ENCODE data around the gene CHST11. TPM values are rescaled to one million over a fixed set of nuclear protein-coding genes. Genes with fewer than 3 reads are reported as not detected.
A peak's percentile ranks its signal among the peaks of the same experiment; 100 is the strongest.

Gene CHST11
- total RNA-seq = 4.7 TPM
- 10.0 TPM for polyA plus RNA-seq

DNA sequence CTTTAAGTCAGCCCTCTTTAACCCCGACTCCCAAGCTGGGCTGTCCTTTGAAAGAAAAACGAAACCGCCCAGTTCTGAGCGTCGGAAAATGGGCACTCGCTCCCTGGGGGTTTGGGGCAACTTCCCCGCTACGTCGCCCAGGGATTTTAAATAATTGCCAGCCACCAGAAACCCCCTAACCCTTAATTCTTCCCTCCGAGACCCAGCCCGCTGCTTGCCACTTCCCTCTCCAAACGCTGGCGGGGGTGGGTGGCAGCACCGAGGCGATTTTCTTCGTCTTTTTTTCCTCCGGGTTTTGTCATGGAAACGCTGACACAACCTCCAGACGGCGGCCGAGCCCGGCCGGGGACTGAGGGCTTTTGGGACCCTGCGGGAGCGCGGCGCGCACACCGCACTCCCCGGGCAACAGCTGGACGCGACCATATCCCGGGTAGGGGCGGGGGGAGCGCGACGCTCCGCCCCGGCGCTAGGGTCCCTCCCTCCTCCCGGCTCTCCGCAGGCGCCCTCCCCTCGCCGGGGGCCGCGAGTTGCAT, at the start of gene CHST11:
CHST11 (plus strand) TSS at position 532 of the 533 bp plus-strand sequence.
- WGBS = under 1% methylated on average over 47 of the region's 47 CpGs
- H3K36me3 ChIP-seq (ENCODE audit: insufficient read depth) = no peaks in the 10 kb centered on the region
- peak within 1 kb of the TSS; percentile 87 for H3K4me3 ChIP-seq (ENCODE audit: low read depth, low read length)

GRCh38 chr12:104407438-104407837, 49.3 kb upstream of the CHST11 start:
- H3K36me3 ChIP-seq (ENCODE audit: insufficient read depth) = no peaks in the 10 kb centered on the region
- no peaks in the 10 kb centered on the region for H3K4me1 ChIP-seq (ENCODE audit: insufficient read depth)
- no peak overlapping the region for H3K4me3 ChIP-seq (ENCODE audit: low read depth, low read length)
- no peak overlapping the region for H3K27ac ChIP-seq (ENCODE audit: low read depth)
- no peak for DNase-seq (ENCODE audit: extremely low spot score)
- 86% methylated on average over 5 of the region's 5 CpGs for WGBS

More for the DNA sequence above, at the start of gene CHST11:
- H3K4me1 ChIP-seq (ENCODE audit: insufficient read depth) = peaks cover 1% of the 10 kb centered on the region
- DNase-seq (ENCODE audit: extremely low spot score) = peak; percentile 55
- peak within 1 kb of the TSS; percentile 63 for H3K27ac ChIP-seq (ENCODE audit: low read depth)

DNA sequence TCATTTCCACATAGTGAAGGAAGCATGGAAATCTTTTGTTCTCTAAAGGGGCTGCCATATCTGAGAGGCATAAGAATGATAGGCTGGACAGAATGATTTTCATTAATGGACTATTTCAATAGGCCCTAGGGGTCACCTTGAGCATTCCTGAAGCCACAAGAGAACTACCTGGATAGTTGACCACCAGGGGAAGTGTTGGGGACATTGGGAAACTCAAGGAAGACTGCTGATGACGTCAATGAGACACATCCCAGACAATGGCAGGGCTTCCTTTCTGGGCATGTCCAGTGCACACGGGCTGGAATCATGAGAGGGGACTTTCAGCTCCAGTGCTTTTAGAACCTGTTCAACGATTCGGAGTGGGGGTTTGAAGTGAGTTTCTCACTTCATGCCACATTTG, 48.8 kb upstream of the CHST11 start:
- Histone ChIP-seq H3K27ac (ENCODE audit: low read depth) (no peak overlapping the region), H3K36me3 (ENCODE audit: insufficient read depth) (no peaks in the 10 kb centered on the region), H3K4me1 (ENCODE audit: insufficient read depth) (no peaks in the 10 kb centered on the region), H3K4me3 (ENCODE audit: low read depth, low read length) (no peak overlapping the region)
- WGBS = 59% methylated on average over 4 of the region's 4 CpGs
- DNase-seq (ENCODE audit: extremely low spot score) = no peak

- Histone ChIP-seq H3K4me3 (ENCODE audit: low read depth, low read length) (no peak overlapping the region), H3K4me1 (ENCODE audit: insufficient read depth) (no peaks in the 10 kb centered on the region), H3K27ac (ENCODE audit: low read depth) (no peak overlapping the region), H3K36me3 (ENCODE audit: insufficient read depth) (no peaks in the 10 kb centered on the region)
- DNase-seq (ENCODE audit: extremely low spot score) = no peak
These were observed 46.4 kb upstream of the CHST11 start for GRCh38 chr12:104410326-104410725.

- no peaks in the 10 kb centered on the region for H3K36me3 ChIP-seq (ENCODE audit: insufficient read depth)
- WGBS = 96% methylated on average over 1 of the region's 1 CpG
- no peak overlapping the region for H3K27ac ChIP-seq (ENCODE audit: low read depth)
- no peak for DNase-seq (ENCODE audit: extremely low spot score)
- no peaks in the 10 kb centered on the region for H3K4me1 ChIP-seq (ENCODE audit: insufficient read depth)
- H3K4me3 ChIP-seq (ENCODE audit: low read depth, low read length) = no peak overlapping the region
These were observed 46.0 kb upstream of the CHST11 start for GRCh38 chr12:104410786-104411185.

DNA sequence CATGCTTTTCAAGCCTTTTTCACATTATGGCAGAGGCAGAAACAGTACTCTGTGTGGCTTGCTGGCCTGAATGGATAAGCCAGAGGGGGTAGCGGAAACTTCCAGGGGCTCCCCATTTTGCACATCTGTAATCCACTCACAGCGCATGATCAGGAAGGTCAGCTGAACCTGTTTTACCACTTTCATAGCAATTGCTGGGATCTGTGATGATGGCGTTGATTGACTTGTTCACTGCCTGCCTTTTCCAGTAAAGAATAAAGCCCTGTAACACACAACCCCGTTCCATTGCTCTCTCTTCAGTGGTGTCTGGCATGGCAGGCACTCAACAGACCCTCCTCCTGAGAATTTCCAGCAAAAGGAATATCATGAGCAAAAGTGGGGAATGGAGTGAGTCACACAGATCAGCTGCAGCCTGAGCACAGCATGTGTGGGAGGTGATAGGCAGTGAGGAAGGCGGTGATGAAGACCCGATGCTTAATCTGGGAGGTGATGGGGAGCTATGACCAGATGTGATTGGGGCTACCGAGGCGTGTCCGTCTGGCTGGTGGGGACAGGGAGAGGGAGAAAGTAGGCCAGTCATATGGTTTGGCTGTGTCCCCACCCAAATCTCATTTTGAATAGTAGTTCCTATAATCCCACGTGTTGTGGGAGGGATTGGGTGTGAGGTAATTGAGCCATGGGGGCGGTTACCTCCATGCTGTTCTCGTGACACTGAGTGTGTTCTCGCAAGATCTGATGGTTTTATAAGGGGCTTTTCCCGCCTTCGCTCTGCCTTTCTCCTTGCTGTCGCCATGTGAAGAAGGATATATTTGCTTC, 44.7 kb upstream of the CHST11 start:
- no peaks in the 10 kb centered on the region for H3K36me3 ChIP-seq (ENCODE audit: insufficient read depth)
- no peaks in the 10 kb centered on the region for H3K4me1 ChIP-seq (ENCODE audit: insufficient read depth)
- no peak overlapping the region for H3K27ac ChIP-seq (ENCODE audit: low read depth)
- 85% methylated on average over 16 of the region's 16 CpGs for WGBS
- no peak for DNase-seq (ENCODE audit: extremely low spot score)
- H3K4me3 ChIP-seq (ENCODE audit: low read depth, low read length) = no peak overlapping the region

- no peak overlapping the region for H3K4me3 ChIP-seq (ENCODE audit: low read depth, low read length)
- H3K4me1 ChIP-seq (ENCODE audit: insufficient read depth) = no peaks in the 10 kb centered on the region
- WGBS = 71% methylated on average over 8 of the region's 8 CpGs
- H3K36me3 ChIP-seq (ENCODE audit: insufficient read depth) = no peaks in the 10 kb centered on the region
- H3K27ac ChIP-seq (ENCODE audit: low read depth) = no peak overlapping the region
- no peak for DNase-seq (ENCODE audit: extremely low spot score)
These were observed 44.1 kb upstream of the CHST11 start for GRCh38 chr12:104412681-104413080.

DNA sequence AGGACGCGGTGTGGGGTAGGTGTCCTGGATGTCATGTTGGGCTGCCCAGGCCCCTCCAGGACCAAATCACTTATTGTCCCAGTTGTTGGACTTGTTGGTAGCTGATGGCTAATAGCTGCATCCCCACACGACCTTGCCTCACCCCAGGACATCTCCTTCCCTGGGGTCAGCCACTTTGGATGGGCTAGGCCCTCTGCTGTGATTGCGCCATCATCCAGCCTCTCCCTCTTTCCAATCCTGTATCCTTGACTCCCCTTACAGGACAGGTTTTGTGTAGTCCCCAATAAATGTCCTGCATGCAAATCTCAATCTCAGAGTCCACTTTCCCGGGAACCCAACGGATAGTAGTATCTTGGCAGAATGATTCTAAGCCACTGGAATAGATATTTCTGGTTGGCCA, 43.4 kb upstream of the CHST11 start:
- Histone ChIP-seq H3K4me3 (ENCODE audit: low read depth, low read length) (no peak overlapping the region), H3K4me1 (ENCODE audit: insufficient read depth) (no peaks in the 10 kb centered on the region), H3K27ac (ENCODE audit: low read depth) (no peak overlapping the region), H3K36me3 (ENCODE audit: insufficient read depth) (no peaks in the 10 kb centered on the region)
- WGBS = 83% methylated on average over 6 of the region's 6 CpGs
- DNase-seq (ENCODE audit: extremely low spot score) = no peak

- Histone ChIP-seq H3K27ac (ENCODE audit: low read depth) (no peak overlapping the region), H3K4me1 (ENCODE audit: insufficient read depth) (no peaks in the 10 kb centered on the region), H3K4me3 (ENCODE audit: low read depth, low read length) (no peak overlapping the region), H3K36me3 (ENCODE audit: insufficient read depth) (no peaks in the 10 kb centered on the region)
- WGBS = 51% methylated on average over 6 of the region's 6 CpGs
- DNase-seq (ENCODE audit: extremely low spot score) = no peak
These were observed 42.0 kb upstream of the CHST11 start for GRCh38 chr12:104414581-104415341.

- Histone ChIP-seq H3K27ac (ENCODE audit: low read depth) (no peak overlapping the region), H3K4me3 (ENCODE audit: low read depth, low read length) (no peak overlapping the region), H3K4me1 (ENCODE audit: insufficient read depth) (no peaks in the 10 kb centered on the region), H3K36me3 (ENCODE audit: insufficient read depth) (no peaks in the 10 kb centered on the region)
- no peak for DNase-seq (ENCODE audit: extremely low spot score)
- 91% methylated on average over 9 of the region's 9 CpGs for WGBS
These were observed 41.3 kb upstream of the CHST11 start for GRCh38 chr12:104415342-104415980.

GRCh38 chr12:104416136-104416535, 40.6 kb upstream of the CHST11 start:
- H3K36me3 ChIP-seq (ENCODE audit: insufficient read depth) = no peaks in the 10 kb centered on the region
- H3K4me3 ChIP-seq (ENCODE audit: low read depth, low read length) = no peak overlapping the region
- DNase-seq (ENCODE audit: extremely low spot score) = no peak
- H3K4me1 ChIP-seq (ENCODE audit: insufficient read depth) = no peaks in the 10 kb centered on the region
- WGBS = 84% methylated on average over 6 of the region's 6 CpGs
- H3K27ac ChIP-seq (ENCODE audit: low read depth) = no peak overlapping the region

DNA sequence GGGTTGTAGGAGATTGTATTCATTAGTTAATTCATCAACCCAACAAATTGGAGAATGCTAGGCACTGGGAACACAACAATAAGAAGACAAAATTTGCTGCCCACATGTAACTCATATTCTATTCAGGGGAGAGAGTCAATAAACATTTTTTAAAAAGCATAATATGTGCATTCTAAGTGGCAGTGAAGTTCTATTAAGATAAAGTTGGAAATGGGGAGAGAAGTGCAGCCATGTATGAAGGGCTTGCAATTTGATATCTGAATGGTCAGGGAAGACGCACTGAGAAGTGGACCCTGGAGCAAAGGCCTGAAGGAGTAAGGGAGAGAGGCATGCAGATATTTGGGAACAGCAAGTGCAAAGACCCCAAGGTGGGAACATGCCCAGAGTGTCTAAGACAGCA, 40.2 kb upstream of the CHST11 start:
- whole genome bisulfite sequencing = 62% methylated on average over 1 of the region's 1 CpG
- no peak overlapping the region for H3K4me3 ChIP-seq (ENCODE audit: low read depth, low read length)
- no peak overlapping the region for H3K27ac ChIP-seq (ENCODE audit: low read depth)
- no peak for DNase-seq (ENCODE audit: extremely low spot score)
- no peaks in the 10 kb centered on the region for H3K4me1 ChIP-seq (ENCODE audit: insufficient read depth)
- H3K36me3 ChIP-seq (ENCODE audit: insufficient read depth) = no peaks in the 10 kb centered on the region

DNA sequence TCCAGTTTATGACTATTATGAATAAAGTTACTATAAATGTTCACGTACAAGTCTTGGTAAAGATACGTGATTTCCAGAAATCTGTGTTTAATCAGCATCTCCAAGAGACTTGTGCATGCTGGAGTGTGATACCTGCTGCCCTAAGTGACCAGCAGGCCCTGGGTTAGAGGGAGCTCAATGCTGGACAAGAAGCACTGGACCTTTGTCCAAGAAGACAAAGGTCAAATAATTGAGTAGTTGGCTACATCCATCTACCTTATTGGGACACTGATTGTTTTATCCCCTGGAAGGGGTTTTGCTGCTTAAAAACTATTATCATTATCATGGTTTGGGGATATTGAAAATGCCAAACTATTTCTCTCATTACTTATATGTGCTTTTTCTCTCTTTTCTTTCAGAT, 37.0 kb upstream of the CHST11 start:
- DNase-seq (ENCODE audit: extremely low spot score) = no peak
- 91% methylated on average over 2 of the region's 2 CpGs for WGBS
- Histone ChIP-seq H3K4me3 (ENCODE audit: low read depth, low read length) (no peak overlapping the region), H3K4me1 (ENCODE audit: insufficient read depth) (no peaks in the 10 kb centered on the region), H3K36me3 (ENCODE audit: insufficient read depth) (no peaks in the 10 kb centered on the region), H3K27ac (ENCODE audit: low read depth) (no peak overlapping the region)
